ENCODE measurements around the gene GDPGP1.
"Not testable (repeated sequence)": the region's sequence is repeated elsewhere in the genome, so short reads cannot be mapped to it uniquely, and the experiment has no call there.

The GDPGP1 gene

GRCh38 chr15:90271459-90272166 is 37.6 kb downstream of the GDPGP1 start:
- H3K4me1 Mint-ChIP-seq = peaks cover 31% of the 10 kb centered on the region
- H3K27ac Mint-ChIP-seq = no peak overlapping the region
- peaks cover 72% of the 10 kb centered on the region for H3K36me3 Mint-ChIP-seq (ENCODE audit: low read depth)
- no peaks in the 10 kb centered on the region for H3K9me3 Mint-ChIP-seq
- no peak overlapping the region for H3K4me3 Mint-ChIP-seq
- TF ChIP-seq CTCF (IDR thresholded peaks at IDR 0.05; ENCODE audit: unreplicated experiment in 3 of 3) = no peak
- H3K27me3 Mint-ChIP-seq (ENCODE audit: low read depth) = no peaks in the 10 kb centered on the region

- H3K4me3 Mint-ChIP-seq; H3K27me3 Mint-ChIP-seq (ENCODE audit: low read depth); H3K9me3 Mint-ChIP-seq; H3K27ac Mint-ChIP-seq; H3K4me1 Mint-ChIP-seq: not testable (repeated sequence)
- peaks cover 30% of the 10 kb centered on the region for H3K36me3 Mint-ChIP-seq (ENCODE audit: low read depth)
Measured at GRCh38 chr15:90278467-90278866, 44.5 kb downstream of the GDPGP1 start.

- not testable (repeated sequence) for H3K4me3 Mint-ChIP-seq; H3K27me3 Mint-ChIP-seq (ENCODE audit: low read depth); H3K4me1 Mint-ChIP-seq; H3K9me3 Mint-ChIP-seq; H3K27ac Mint-ChIP-seq
- H3K36me3 Mint-ChIP-seq (ENCODE audit: low read depth) = peaks cover 13% of the 10 kb centered on the region
Measured at GRCh38 chr15:90280743-90281142, 46.7 kb downstream of the GDPGP1 start.

- not testable (repeated sequence) for H3K9me3 Mint-ChIP-seq; H3K36me3 Mint-ChIP-seq (ENCODE audit: low read depth); H3K4me3 Mint-ChIP-seq; H3K4me1 Mint-ChIP-seq; H3K27ac Mint-ChIP-seq; H3K27me3 Mint-ChIP-seq (ENCODE audit: low read depth)
Measured at GRCh38 chr15:90281637-90282036, 47.6 kb downstream of the GDPGP1 start.

GRCh38 chr15:90286678-90287077 is 52.7 kb downstream of the GDPGP1 start:
- Mint-ChIP-seq H3K27me3 (ENCODE audit: low read depth) (no peaks in the 10 kb centered on the region), H3K9me3 (no peaks in the 10 kb centered on the region), H3K4me1 (peaks cover 4% of the 10 kb centered on the region), H3K36me3 (ENCODE audit: low read depth) (peaks cover 3% of the 10 kb centered on the region), H3K4me3 (no peak overlapping the region), H3K27ac (no peak overlapping the region)
- peak; percentile 29 to 42 (median 34) for TF ChIP-seq CTCF (IDR thresholded peaks at IDR 0.05; ENCODE audit: unreplicated experiment in 3 of 3)

GRCh38 chr15:90287101-90287500 is 53.1 kb downstream of the GDPGP1 start:
- Mint-ChIP-seq H3K4me1 (peaks cover 4% of the 10 kb centered on the region), H3K27me3 (ENCODE audit: low read depth) (no peaks in the 10 kb centered on the region)

GRCh38 chr15:90287946-90288345 is 53.9 kb downstream of the GDPGP1 start:
- peaks cover 3% of the 10 kb centered on the region for H3K36me3 Mint-ChIP-seq (ENCODE audit: low read depth)
- H3K4me1 Mint-ChIP-seq = peaks cover 4% of the 10 kb centered on the region
- TF ChIP-seq CTCF (IDR thresholded peaks at IDR 0.05; ENCODE audit: unreplicated experiment in 3 of 3) = no peak
- H3K4me3 Mint-ChIP-seq = no peak overlapping the region
- no peaks in the 10 kb centered on the region for H3K27me3 Mint-ChIP-seq (ENCODE audit: low read depth)
- no peak overlapping the region for H3K27ac Mint-ChIP-seq
- no peaks in the 10 kb centered on the region for H3K9me3 Mint-ChIP-seq

More at GRCh38 chr15:90287101-90287500, 53.1 kb downstream of the GDPGP1 start:
- Mint-ChIP-seq H3K36me3 (ENCODE audit: low read depth) (peaks cover 3% of the 10 kb centered on the region), H3K4me3 (no peak overlapping the region), H3K27ac (no peak overlapping the region), H3K9me3 (no peaks in the 10 kb centered on the region)
- no peak for TF ChIP-seq CTCF (IDR thresholded peaks at IDR 0.05; ENCODE audit: unreplicated experiment in 3 of 3)

All from nephron (organoid).